Mesendoderm (in vitro differentiated cells): Measurements from ENCODE around the gene NUMBL.
"Not testable (repeated sequence)": the region's sequence is repeated elsewhere in the genome, so short reads cannot be mapped to it uniquely, and the experiment has no call there.

Experiments used
- DNase-seq: peaks from one replicate; pipeline ENCODE4 v3.0.0; 2013
- H2AK5ac ChIP-seq: 2 replicates; pipeline ENCODE4 v1.6.1; 2013; ENCODE audit warnings: low read length, inconsistent platforms
- H2BK120ac ChIP-seq: 2 replicates; pipeline ENCODE4 v1.6.1; 2013; ENCODE audit warnings: low read depth, mild to moderate bottlenecking, low read length, moderate library complexity, mixed read lengths
- H2BK15ac ChIP-seq: replicated peaks from 2 replicates; pipeline ENCODE4 v1.6.1; 2013; ENCODE audit warnings: low read depth, mild to moderate bottlenecking, moderate library complexity
- H2BK5ac ChIP-seq: 2 replicates; pipeline ENCODE4 v1.6.1; 2013; ENCODE audit warnings: low read length, inconsistent platforms
- H3K18ac ChIP-seq: 2 replicates; pipeline ENCODE4 v1.6.1; 2013; ENCODE audit warnings: mild to moderate bottlenecking, low read length, mixed read lengths
- H3K23ac ChIP-seq: one replicate; pipeline ENCODE4 v1.6.1; 2013; ENCODE audit warnings: low read length
- H3K27ac ChIP-seq: 2 replicates; pipeline ENCODE4 v1.5.1; 2013; ENCODE audit warnings: low read depth, mild to moderate bottlenecking, inconsistent platforms, low read length, moderate library complexity
- H3K27me3 ChIP-seq: 2 replicates; pipeline ENCODE4 v1.6.1; 2013; ENCODE audit warnings: low read length, control low read depth, mild to moderate bottlenecking, inconsistent platforms; ENCODE audit not compliant: insufficient read depth, poor library complexity
- H3K36me3 ChIP-seq: 2 replicates; pipeline ENCODE4 v1.6.1; 2013; ENCODE audit warnings: low read length, inconsistent platforms; ENCODE audit not compliant: control insufficient read depth, insufficient read depth
- H3K4ac ChIP-seq: one replicate; pipeline ENCODE4 v1.6.1; 2013; ENCODE audit warnings: low read depth, mild to moderate bottlenecking, low read length, moderate library complexity
- H3K4me1 ChIP-seq: 2 replicates; pipeline ENCODE4 v1.6.1; 2013; ENCODE audit warnings: low read depth, low read length, inconsistent platforms; ENCODE audit not compliant: control insufficient read depth
- H3K4me2 ChIP-seq: 2 replicates; pipeline ENCODE4 v1.6.1; 2013; ENCODE audit warnings: low read length
- H3K4me3 ChIP-seq: 2 replicates; pipeline ENCODE4 v1.5.1; 2013; ENCODE audit warnings: mild to moderate bottlenecking, low read length
- H3K56ac ChIP-seq: one replicate; pipeline ENCODE4 v1.6.1; 2013; ENCODE audit warnings: low read length
- H3K79me1 ChIP-seq: 2 replicates; pipeline ENCODE4 v1.6.1; 2013; ENCODE audit warnings: low read length, inconsistent platforms
- H3K79me2 ChIP-seq: 2 replicates; pipeline ENCODE4 v1.6.1; 2013; ENCODE audit warnings: mild to moderate bottlenecking, low read length; ENCODE audit not compliant: control insufficient read depth, insufficient read depth
- H3K9ac ChIP-seq: 2 replicates; pipeline ENCODE4 v1.6.1; 2013; ENCODE audit warnings: low read length, inconsistent platforms
- H4K5ac ChIP-seq: one replicate; pipeline ENCODE4 v1.6.1; 2013; ENCODE audit warnings: low read length
- H4K8ac ChIP-seq: one replicate; pipeline ENCODE4 v1.6.1; 2013; ENCODE audit warnings: low read depth, mild to moderate bottlenecking, control low read depth, low read length, moderate library complexity
- WGBS: extraction: QIAGEN DNeasy Blood & Tissue Kit; methylation state at CpG from one replicate; pipeline ENCODE4 v1.1.7; 2013; ENCODE audit warnings: low lambda C conversion rate, missing lambda C conversion rate; ENCODE audit not compliant: insufficient coverage; ENCODE audit errors: extremely low coverage; 5-methylcytosine and 5-hydroxymethylcytosine counted together

The NUMBL gene

GRCh38 chr19:40733149-40733548 is 42.7 kb upstream of the NUMBL start:
- H2BK15ac ChIP-seq: no peak overlapping the region
- no peaks in the 10 kb centered on the region for H3K4me1 ChIP-seq
- no peak overlapping the region for H3K56ac ChIP-seq
- H2BK120ac ChIP-seq: no peak overlapping the region
- WGBS: no CpG with 5 or more reads among the region's 13 CpGs
- H3K4me2 ChIP-seq: no peak overlapping the region
- H4K8ac ChIP-seq: no peak overlapping the region
- no peaks in the 10 kb centered on the region for H3K79me2 ChIP-seq
- no peak overlapping the region for H4K5ac ChIP-seq
- H3K27ac ChIP-seq: no peak overlapping the region
- H3K9ac ChIP-seq: no peak overlapping the region
- no peak overlapping the region for H3K4ac ChIP-seq
- no peaks in the 10 kb centered on the region for H3K79me1 ChIP-seq
- H3K18ac ChIP-seq: no peak overlapping the region
- no peak overlapping the region for H3K4me3 ChIP-seq
- DNase-seq: no peak
- no peak overlapping the region for H3K23ac ChIP-seq
- no peak overlapping the region for H2BK5ac ChIP-seq
- no peak overlapping the region for H2AK5ac ChIP-seq
- H3K36me3 ChIP-seq: peaks cover 7% of the 10 kb centered on the region
- H3K27me3 ChIP-seq: no peaks in the 10 kb centered on the region

DNA sequence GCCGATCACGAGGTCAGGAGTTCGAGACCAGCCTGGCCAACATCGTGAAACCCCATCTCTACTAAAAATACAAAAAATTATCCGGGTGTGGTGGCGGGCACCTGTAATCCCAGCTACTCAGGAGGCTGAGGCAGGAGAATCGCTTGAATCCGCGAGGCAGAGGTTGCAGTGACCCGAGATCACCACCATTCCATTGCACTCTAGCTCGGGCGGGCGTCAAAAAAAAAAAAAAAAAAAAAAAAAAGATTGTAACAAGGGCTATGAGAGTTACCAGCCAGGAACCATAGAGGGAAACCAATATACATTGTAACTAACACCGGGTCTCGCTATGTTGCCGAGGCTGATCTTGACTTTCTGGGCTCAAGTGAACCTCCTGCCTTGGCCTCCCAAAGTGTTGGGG is 41.9 kb upstream of the NUMBL start:
- not testable (repeated sequence) for H3K9ac ChIP-seq, H3K4me3 ChIP-seq, H4K8ac ChIP-seq, DNase-seq, H2AK5ac ChIP-seq, H3K18ac ChIP-seq, H3K27me3 ChIP-seq, H3K4me1 ChIP-seq, H2BK5ac ChIP-seq, H4K5ac ChIP-seq, H3K79me2 ChIP-seq, H3K4ac ChIP-seq, H3K23ac ChIP-seq, H3K4me2 ChIP-seq, H3K56ac ChIP-seq, H3K27ac ChIP-seq, H3K79me1 ChIP-seq, H2BK120ac ChIP-seq, H2BK15ac ChIP-seq
- no CpG with 5 or more reads among the region's 16 CpGs for WGBS
- H3K36me3 ChIP-seq: peaks cover 10% of the 10 kb centered on the region

DNA sequence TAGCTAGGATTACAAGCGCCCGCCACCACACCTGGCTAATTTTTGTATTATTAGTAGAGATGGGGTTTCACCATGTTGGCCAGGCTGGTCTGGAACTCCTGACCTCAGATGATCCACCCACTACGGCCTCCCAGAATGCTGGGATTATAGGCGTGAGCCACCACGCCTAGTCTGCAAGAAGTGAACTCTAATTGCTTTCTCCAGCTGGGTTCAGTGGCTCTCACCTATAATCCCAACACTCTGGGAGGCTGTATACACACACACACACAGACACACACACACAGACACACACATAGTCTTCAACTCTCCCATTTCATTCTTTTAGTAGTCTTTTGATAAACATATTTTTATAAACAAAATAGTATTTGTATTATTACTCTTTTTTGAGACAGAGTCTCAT is 39.6 kb upstream of the NUMBL start:
- H3K79me1 ChIP-seq, H3K23ac ChIP-seq, H3K9ac ChIP-seq, H2AK5ac ChIP-seq, H3K18ac ChIP-seq, H4K8ac ChIP-seq, H3K56ac ChIP-seq, DNase-seq, H2BK120ac ChIP-seq, H3K79me2 ChIP-seq, H3K27ac ChIP-seq, H3K4me2 ChIP-seq, H3K27me3 ChIP-seq, H4K5ac ChIP-seq, H2BK15ac ChIP-seq, H3K4me1 ChIP-seq, H2BK5ac ChIP-seq, H3K4ac ChIP-seq, H3K4me3 ChIP-seq, H3K36me3 ChIP-seq: not testable (repeated sequence)
- WGBS: no CpG with 5 or more reads among the region's 5 CpGs

GRCh38 chr19:40726279-40726678 is 35.8 kb upstream of the NUMBL start:
- Histone ChIP-seq H2BK5ac (no peak overlapping the region), H2BK15ac (no peak overlapping the region), H2BK120ac (no peak overlapping the region), H3K79me2 (peaks cover 2% of the 10 kb centered on the region), H3K36me3 (peaks cover 3% of the 10 kb centered on the region), H3K4ac (no peak overlapping the region), H3K4me1 (no peaks in the 10 kb centered on the region), H3K27me3 (no peaks in the 10 kb centered on the region), H3K18ac (no peak overlapping the region), H3K56ac (no peak overlapping the region), H4K5ac (no peak overlapping the region), H4K8ac (no peak overlapping the region), H3K4me3 (no peak overlapping the region), H3K27ac (no peak overlapping the region), H3K9ac (no peak overlapping the region), H3K79me1 (peaks cover 2% of the 10 kb centered on the region), H2AK5ac (no peak overlapping the region), H3K4me2 (no peak overlapping the region), H3K23ac (no peak overlapping the region)
- WGBS: no CpG with 5 or more reads among the region's 4 CpGs
- DNase-seq: no peak

DNA sequence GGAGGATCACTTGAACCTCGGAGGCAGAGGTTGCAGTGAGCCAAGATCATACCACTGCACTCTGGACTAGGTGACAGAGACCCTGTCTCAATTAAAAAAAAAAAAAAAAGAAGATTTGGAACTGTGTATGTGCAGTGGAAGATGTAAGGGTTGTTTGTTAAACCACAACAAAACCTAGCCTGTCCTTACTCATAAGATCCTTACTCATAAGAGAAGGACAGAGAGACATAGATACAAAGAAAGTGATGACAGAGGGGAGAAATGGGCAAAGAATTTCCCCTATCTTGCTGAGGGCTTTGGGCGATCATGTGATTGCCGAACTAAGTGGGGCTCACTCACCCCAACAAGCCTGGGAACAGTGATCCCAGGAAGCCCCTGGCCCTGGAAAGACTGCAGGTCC is 34.4 kb upstream of the NUMBL start:
- H3K79me2 ChIP-seq: peaks cover 7% of the 10 kb centered on the region
- no peak overlapping the region for H2BK15ac ChIP-seq
- H2BK5ac ChIP-seq: no peak overlapping the region
- no peak for DNase-seq
- no peaks in the 10 kb centered on the region for H3K27me3 ChIP-seq
- H2BK120ac ChIP-seq: no peak overlapping the region
- H3K56ac ChIP-seq: no peak overlapping the region
- H4K8ac ChIP-seq: no peak overlapping the region
- no peak overlapping the region for H3K23ac ChIP-seq
- H4K5ac ChIP-seq: no peak overlapping the region
- peaks cover 3% of the 10 kb centered on the region for H3K36me3 ChIP-seq
- H3K4me1 ChIP-seq: no peaks in the 10 kb centered on the region
- H3K4ac ChIP-seq: no peak overlapping the region
- no peak overlapping the region for H2AK5ac ChIP-seq
- H3K79me1 ChIP-seq: peaks cover 7% of the 10 kb centered on the region
- H3K27ac ChIP-seq: no peak overlapping the region
- H3K4me3 ChIP-seq: no peak overlapping the region
- H3K18ac ChIP-seq: no peak overlapping the region
- WGBS: no CpG with 5 or more reads among the region's 3 CpGs
- no peak overlapping the region for H3K4me2 ChIP-seq
- H3K9ac ChIP-seq: no peak overlapping the region

- no peak overlapping the region for H3K9ac ChIP-seq
- no peak for DNase-seq
- H3K23ac ChIP-seq: no peak overlapping the region
- H3K27ac ChIP-seq: no peak overlapping the region
- H3K56ac ChIP-seq: no peak overlapping the region
- H2BK120ac ChIP-seq: no peak overlapping the region
- peaks cover 7% of the 10 kb centered on the region for H3K79me1 ChIP-seq
- no CpG with 5 or more reads among the region's 4 CpGs for WGBS
- H2AK5ac ChIP-seq: no peak overlapping the region
- H4K8ac ChIP-seq: no peak overlapping the region
- no peak overlapping the region for H3K18ac ChIP-seq
- no peaks in the 10 kb centered on the region for H3K27me3 ChIP-seq
- H3K36me3 ChIP-seq: peaks cover 3% of the 10 kb centered on the region
- H3K4me2 ChIP-seq: no peak overlapping the region
- H3K4me3 ChIP-seq: no peak overlapping the region
- no peak overlapping the region for H3K4ac ChIP-seq
- H2BK5ac ChIP-seq: no peak overlapping the region
- H3K79me2 ChIP-seq: peaks cover 11% of the 10 kb centered on the region
- no peak overlapping the region for H4K5ac ChIP-seq
- H2BK15ac ChIP-seq: no peak overlapping the region
- H3K4me1 ChIP-seq: no peaks in the 10 kb centered on the region
These were observed 33.9 kb upstream of the NUMBL start for GRCh38 chr19:40724315-40724714.
